NB4 (cell line): ENCODE data around the gene ALG6.
"Not testable (repeated sequence)": the region's sequence is repeated elsewhere in the genome, so short reads cannot be mapped to it uniquely, and the experiment has no call there.

Source experiments
- DNase-seq: peaks from one replicate; pipeline ENCODE4 v3.0.0; 2010; ENCODE audit warnings: low read depth
- H3K4me3 ChIP-seq: one replicate; pipeline ENCODE4 v1.5.1; 2011; ENCODE audit warnings: mild to moderate bottlenecking, low read depth, low read length, moderate library complexity
- MYC ChIP-seq: IDR thresholded peaks from 2 replicates; pipeline ENCODE4 v1.6.1; 2011; ENCODE audit warnings: low read depth, low read length
- POLR2A ChIP-seq: IDR thresholded peaks from 2 replicates; pipeline ENCODE4 v1.6.1; 2011; ENCODE audit warnings: mild to moderate bottlenecking; ENCODE audit not compliant: insufficient read length; ENCODE audit errors: extremely low read depth
- TF ChIP-seq, protein P1 (sequence below): IDR thresholded peaks from 2 replicates; pipeline ENCODE4 v1.6.1; 2011; ENCODE audit warnings: low read depth, low read length
- TF ChIP-seq, protein P2 (sequence below): IDR thresholded peaks from one replicate; pipeline ENCODE4 v1.5.1; 2012; ENCODE audit warnings: low read depth, low read length

Gene ALG6

DNA sequence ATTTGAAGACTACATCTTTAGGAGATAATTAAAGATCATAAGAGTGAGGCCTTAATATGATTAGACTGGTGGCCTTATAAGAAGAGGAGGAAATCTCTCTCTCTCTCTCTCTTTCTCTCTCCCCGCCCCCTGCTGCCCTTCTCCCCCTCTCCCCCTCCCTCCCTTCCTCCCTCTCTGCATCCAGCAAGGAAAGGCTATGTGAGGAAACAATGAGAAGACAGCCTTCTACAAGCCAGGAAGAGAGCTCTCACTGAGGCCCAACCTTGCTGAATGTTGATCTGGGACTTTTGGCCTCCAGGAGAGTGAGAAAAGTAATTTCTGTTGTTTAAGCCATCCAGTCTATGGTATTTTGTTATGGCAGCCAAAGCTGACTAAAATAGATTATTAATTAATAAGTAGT, 23.5 kb upstream of the ALG6 start:
- no peak for TF ChIP-seq MYC
- DNase-seq = no peak
- H3K4me3 ChIP-seq = no peak overlapping the region

DNA sequence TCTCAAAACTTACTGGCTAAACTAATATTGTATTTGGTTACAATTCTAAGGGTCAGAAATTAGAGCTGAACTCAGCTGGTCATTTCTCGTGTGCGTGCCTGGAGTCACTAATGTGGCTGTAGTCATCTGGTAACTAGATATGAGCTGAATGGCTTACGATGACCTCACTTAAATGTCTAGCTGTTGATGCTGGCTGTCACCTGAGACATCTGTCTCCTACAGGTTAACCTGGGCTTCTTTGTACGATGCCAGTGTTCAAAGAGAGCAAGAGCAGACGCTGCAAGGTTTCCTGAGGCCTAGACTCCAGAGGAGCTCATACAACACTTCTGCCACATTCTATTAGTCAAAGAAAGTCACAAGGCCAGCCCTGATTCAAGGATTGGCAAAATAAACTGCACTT, 17.1 kb upstream of the ALG6 start:
- DNase-seq = no peak
- TF ChIP-seq, protein P1, sequence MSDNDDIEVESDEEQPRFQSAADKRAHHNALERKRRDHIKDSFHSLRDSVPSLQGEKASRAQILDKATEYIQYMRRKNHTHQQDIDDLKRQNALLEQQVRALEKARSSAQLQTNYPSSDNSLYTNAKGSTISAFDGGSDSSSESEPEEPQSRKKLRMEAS = no peak
- TF ChIP-seq MYC = no peak
- TF ChIP-seq, protein P2, sequence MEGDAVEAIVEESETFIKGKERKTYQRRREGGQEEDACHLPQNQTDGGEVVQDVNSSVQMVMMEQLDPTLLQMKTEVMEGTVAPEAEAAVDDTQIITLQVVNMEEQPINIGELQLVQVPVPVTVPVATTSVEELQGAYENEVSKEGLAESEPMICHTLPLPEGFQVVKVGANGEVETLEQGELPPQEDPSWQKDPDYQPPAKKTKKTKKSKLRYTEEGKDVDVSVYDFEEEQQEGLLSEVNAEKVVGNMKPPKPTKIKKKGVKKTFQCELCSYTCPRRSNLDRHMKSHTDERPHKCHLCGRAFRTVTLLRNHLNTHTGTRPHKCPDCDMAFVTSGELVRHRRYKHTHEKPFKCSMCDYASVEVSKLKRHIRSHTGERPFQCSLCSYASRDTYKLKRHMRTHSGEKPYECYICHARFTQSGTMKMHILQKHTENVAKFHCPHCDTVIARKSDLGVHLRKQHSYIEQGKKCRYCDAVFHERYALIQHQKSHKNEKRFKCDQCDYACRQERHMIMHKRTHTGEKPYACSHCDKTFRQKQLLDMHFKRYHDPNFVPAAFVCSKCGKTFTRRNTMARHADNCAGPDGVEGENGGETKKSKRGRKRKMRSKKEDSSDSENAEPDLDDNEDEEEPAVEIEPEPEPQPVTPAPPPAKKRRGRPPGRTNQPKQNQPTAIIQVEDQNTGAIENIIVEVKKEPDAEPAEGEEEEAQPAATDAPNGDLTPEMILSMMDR = no peak
- no peak for TF ChIP-seq POLR2A
- no peak overlapping the region for H3K4me3 ChIP-seq

DNA sequence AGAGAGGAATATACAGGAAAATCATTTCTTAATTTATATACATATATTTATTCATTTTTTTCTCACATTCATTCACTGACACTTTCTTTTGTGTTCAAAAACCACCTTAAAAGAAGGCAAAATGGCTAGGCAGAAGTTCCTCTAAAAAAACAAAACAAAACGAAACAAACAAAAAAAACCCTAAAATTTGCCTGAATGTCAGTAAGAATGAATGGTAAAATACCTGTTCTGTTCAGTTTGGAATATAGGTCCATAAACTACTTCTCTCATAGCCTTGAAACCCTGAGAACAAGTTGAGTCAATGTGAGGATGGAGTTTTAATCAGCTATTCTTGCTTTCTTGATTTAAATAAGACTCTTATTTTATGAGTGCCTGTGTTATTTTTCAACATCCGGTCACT, 14.7 kb upstream of the ALG6 start:
- TF ChIP-seq MYC (no peak), POLR2A (no peak)
- TF ChIP-seq, protein P2 = no peak
- TF ChIP-seq, protein P1 = no peak
- no peak overlapping the region for H3K4me3 ChIP-seq
- no peak for DNase-seq

DNA sequence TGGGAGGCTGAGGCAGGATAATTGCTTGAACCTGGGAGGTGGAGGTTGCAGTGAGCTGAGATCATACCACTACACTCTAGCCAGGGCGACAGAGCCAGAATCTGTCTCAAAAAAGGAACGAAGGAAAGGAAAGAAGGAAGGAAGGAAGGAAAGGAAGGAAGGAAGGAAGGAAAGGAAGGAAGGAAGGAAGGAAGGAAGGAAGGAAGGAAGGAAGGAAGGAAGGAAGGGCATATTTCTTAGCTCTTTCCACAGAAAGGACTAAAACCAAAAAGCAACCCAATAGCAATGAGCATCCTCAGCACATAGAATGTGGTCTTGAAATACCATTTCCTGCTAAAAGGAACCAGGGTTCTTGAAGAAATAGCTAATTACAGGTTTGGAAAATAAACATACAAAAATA, 11.2 kb upstream of the ALG6 start:
- H3K4me3 ChIP-seq, DNase-seq: not testable (repeated sequence)

DNA sequence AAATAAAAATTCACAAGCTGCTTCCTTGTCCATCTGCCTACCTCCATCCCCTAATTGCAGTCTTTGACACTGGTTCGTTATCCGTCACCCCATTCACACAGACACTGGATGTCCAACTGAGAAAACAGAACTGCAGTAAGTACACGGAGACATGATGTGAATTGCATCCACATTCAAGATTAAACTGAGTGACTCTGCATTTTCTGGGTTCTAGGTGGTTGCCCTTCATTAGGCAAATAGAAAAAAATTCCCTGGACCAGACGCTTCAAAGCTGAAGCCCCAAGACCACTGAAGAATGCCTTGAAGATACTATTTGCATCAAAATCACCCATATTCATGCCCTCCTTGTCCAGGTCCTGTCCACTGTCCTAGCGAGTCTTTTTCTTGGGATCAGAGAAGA, 7.9 kb upstream of the ALG6 start:
- TF ChIP-seq MYC (no peak), POLR2A (no peak)
- TF ChIP-seq, protein P2 = no peak
- TF ChIP-seq, protein P1 = no peak
- no peak for DNase-seq
- no peak overlapping the region for H3K4me3 ChIP-seq

DNA sequence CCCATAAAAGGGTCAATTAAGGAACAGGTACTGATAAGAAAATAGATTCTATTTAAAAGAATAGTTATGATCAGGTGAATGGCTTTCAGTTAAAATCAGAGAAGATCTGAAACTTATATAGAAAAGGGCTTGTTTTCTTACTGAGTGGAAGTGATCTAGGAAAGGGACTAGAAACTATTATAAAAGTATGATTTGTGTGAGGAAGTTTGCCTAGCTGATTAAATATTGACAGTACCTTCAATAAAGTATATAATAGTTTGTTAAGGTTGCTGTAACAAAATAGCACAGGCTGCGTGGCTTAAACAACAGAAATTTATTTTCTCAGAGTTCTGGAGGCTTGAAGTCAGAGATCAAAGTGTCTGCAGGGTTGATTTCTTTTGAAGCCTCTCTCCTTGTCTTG, 5.4 kb upstream of the ALG6 start:
- no peak overlapping the region for H3K4me3 ChIP-seq
- TF ChIP-seq, protein P2 = no peak
- TF ChIP-seq MYC (no peak), POLR2A (no peak)
- TF ChIP-seq, protein P1 = no peak
- DNase-seq = no peak

DNA sequence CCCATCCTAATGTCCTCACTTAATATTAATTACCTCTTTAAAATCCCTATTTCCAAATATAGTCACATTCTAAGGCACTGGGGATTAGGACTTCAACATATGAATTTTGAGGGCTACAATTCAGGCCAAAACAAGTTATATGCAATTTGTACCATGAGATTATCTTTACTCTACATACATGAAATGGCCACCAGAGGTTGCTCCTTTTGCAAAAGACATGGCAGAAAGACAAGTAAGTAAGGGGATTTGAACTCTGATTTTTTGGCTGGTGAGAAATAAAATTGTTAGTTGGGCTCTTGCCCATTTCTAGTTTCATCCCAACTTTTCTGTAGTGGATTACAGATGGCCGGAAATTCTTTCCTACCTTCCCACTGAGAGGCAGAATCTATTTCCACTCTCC, 4.8 kb upstream of the ALG6 start:
- no peak overlapping the region for H3K4me3 ChIP-seq
- no peak for DNase-seq
- TF ChIP-seq, protein P2 = no peak
- TF ChIP-seq, protein P1 = no peak
- TF ChIP-seq MYC = no peak
- TF ChIP-seq POLR2A = no peak
